Body of pancreas (tissue), 4 donors: ENCODE measurements around the gene NR2C2. TPM values are rescaled to one million over a fixed set of nuclear protein-coding genes. Genes with fewer than 3 reads are reported as not detected.

Experiments
- ATAC-seq: fragments of 150-250 bp; one replicate; pipeline ENCODE4 v1.9.1; 2016
- DNase-seq, 4 donors: peaks; one replicate each; pipeline ENCODE4 v3.0.0-alpha.2; 2019
- H3K27ac ChIP-seq, 4 donors: fragments of 200-600 bp; sonication (generic); 1 replicate in 3 of 4; 2 replicates in 1 of 4; pipeline versions ENCODE4 v1.5.1 to v1.6.1; 2016 to 2019; ENCODE audit warnings: mild to moderate bottlenecking in 1 of 4, mixed read lengths in 1 of 4, moderate library complexity in 1 of 4
- H3K27me3 ChIP-seq, 2 donors: fragments of 200-600 bp; sonication (generic); one replicate each; pipeline ENCODE4 v1.6.0; 2016; ENCODE audit warnings: mild to moderate bottlenecking in 1 of 2
- H3K36me3 ChIP-seq, 2 donors: fragments of 200-600 bp; sonication (generic); replicated peaks in 1 of 2; 2 replicates each; pipeline ENCODE4 v1.5.1; 2016; ENCODE audit warnings: low read depth in 2 of 2; ENCODE audit not compliant: insufficient read depth in 1 of 2
- H3K4me1 ChIP-seq: fragments of 200-600 bp; sonication (generic); one replicate; pipeline ENCODE4 v1.6.0; 2016
- H3K4me3 ChIP-seq, 2 donors: fragments of 200-600 bp; sonication (generic); 1 replicate in 1 of 2; 2 replicates in 1 of 2; pipeline ENCODE4 v1.5.1; 2016 to 2019
- H3K9me3 ChIP-seq, 3 donors: fragments of 200-600 bp; sonication (generic); 1 replicate in 2 of 3; 2 replicates in 1 of 3; pipeline ENCODE4 v1.5.1; 2016
- CTCF ChIP-seq, 7 experiments: fragments of 450-650 bp in 4 of 7; fragments of 200-600 bp in 3 of 7; sonication (generic) in 3 of 7; IDR thresholded peaks; one replicate each; pipeline ENCODE4 v1.5.1; 2016 to 2019; ENCODE audit warnings: antibody characterized with exemption in 7 of 7
- POLR2A ChIP-seq, 3 donors: fragments of 450-650 bp; IDR thresholded peaks; one replicate each; pipeline ENCODE4 v1.6.1; 2016; ENCODE audit warnings: antibody characterized with exemption in 3 of 3, mild to moderate bottlenecking in 2 of 3
- WGBS, 2 donors: methylation state at CpG; one replicate each; pipeline ENCODE4 v1.1.5; 2017; 5-methylcytosine and 5-hydroxymethylcytosine counted together
- intact Hi-C: fragments of 100-400 bp; cut with DNase I; formaldehyde crosslinking; loops from one replicate; pipeline ENCODE4 v1.15.1; 2023
- total RNA-seq, 2 donors: library from RNA; depleted of rRNA; stranded (reverse); fragments of >200 nt; gene quantifications; one replicate each; pipeline ENCODE4 v1.1.0, GENCODE V29; 2016

Gene NR2C2
- total RNA-seq, 2 donors from 2014 or later: 16.9 to 22.1 TPM

DNA sequence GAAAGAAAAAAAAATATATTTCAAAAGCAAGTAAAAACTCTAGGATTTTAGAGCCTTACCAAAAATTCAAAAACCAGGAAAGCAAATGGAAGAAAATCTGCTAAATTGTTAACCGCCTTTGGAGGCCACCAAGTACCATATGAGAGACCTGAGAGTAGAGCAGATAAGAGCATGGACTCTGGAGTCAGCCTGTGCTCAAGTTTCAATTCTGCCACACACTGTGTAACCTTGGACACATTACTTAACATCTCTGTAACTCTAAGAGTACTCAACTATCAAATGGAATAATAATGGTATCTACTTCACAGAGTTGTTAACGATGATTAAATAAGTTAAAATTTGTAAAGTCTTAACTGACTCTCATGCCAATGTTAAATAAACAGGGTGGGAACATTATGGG lies 138.9 kb downstream of the NR2C2 start:
- H3K4me3 ChIP-seq: no peak overlapping the region
- intact Hi-C loops: no loop called here
- TF ChIP-seq POLR2A (IDR thresholded peaks at IDR 0.05) (no peak), CTCF (IDR thresholded peaks at IDR 0.05) (no peak)
- H3K9me3 ChIP-seq: no peaks in the 10 kb centered on the region
- H3K4me1 ChIP-seq: no peaks in the 10 kb centered on the region
- 95 to 97% methylated on average over 2 of the region's 2 CpGs for WGBS, 2 donors
- H3K27me3 ChIP-seq: no peaks in the 10 kb centered on the region
- DNase-seq (no peak), ATAC-seq (no peak)
- peaks cover 0 to 36% of the 10 kb centered on the region in 2 donors for H3K36me3 ChIP-seq
- no peak overlapping the region for H3K27ac ChIP-seq

DNA sequence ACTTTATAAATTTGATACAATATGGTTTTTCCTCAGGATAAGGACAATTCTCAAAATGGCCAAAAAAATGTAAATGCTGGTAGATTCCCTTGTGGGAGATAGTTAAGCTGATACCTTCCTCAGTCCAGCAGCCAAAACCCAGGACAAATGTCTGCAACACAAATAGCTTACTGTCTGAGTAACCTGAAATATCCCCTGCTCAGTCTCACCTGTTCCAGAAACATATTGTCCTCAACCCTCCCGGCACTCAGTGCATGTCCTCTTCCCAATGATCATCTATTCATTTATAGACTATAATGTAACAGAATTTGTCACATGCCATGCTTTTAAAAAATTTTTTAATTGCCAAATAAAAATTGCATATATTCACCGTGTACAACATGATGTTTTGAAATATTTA lies 139.3 kb downstream of the NR2C2 start:
- Histone ChIP-seq H3K4me3 (no peak overlapping the region), H3K9me3 (no peaks in the 10 kb centered on the region), H3K4me1 (no peaks in the 10 kb centered on the region), H3K27me3 (no peaks in the 10 kb centered on the region), H3K36me3 (peaks cover 0 to 36% of the 10 kb centered on the region in 2 donors), H3K27ac (no peak overlapping the region)
- ATAC-seq (no peak), DNase-seq (no peak)
- intact Hi-C loops: no loop called here
- no peak for TF ChIP-seq POLR2A (IDR thresholded peaks at IDR 0.05)
- TF ChIP-seq CTCF (IDR thresholded peaks at IDR 0.05): no peak
- WGBS, 2 donors: 85 to 93% methylated on average over 2 of the region's 2 CpGs

DNA sequence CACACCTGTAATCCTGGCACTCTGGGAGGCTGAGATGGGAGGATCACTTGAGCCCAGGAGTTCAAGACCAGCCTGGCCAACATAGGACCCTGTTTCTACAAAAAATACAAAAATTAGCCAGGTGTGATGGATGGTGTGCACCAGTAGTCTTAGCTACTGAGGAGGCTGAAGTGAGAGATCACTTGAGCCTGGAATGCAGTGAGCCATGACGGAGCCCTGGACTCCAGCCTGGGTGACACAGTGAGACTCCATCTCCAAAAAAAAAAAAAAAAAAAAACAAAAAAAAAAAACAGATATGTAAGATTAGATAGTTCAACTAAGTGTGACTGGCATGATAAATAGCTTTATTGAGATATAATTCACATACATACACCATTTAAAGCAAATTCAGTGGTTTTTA lies 141.8 kb downstream of the NR2C2 start:
- ATAC-seq: no peak
- 91 to 100% methylated on average over 1 of the region's 1 CpG for WGBS, 2 donors
- no peaks in the 10 kb centered on the region for H3K9me3 ChIP-seq
- no peak overlapping the region for H3K27ac ChIP-seq
- TF ChIP-seq POLR2A (IDR thresholded peaks at IDR 0.05): no peak
- no peaks in the 10 kb centered on the region for H3K27me3 ChIP-seq
- DNase-seq: no peak
- intact Hi-C loops: no loop called here
- H3K4me3 ChIP-seq: no peak overlapping the region
- peaks cover 0 to 26% of the 10 kb centered on the region in 2 donors for H3K36me3 ChIP-seq
- no peaks in the 10 kb centered on the region for H3K4me1 ChIP-seq

- no peak for DNase-seq
- TF ChIP-seq CTCF (IDR thresholded peaks at IDR 0.05) (no peak), POLR2A (IDR thresholded peaks at IDR 0.05) (no peak)
Measured at GRCh38 chr3:15091575-15091974, 144.2 kb downstream of the NR2C2 start.

DNA sequence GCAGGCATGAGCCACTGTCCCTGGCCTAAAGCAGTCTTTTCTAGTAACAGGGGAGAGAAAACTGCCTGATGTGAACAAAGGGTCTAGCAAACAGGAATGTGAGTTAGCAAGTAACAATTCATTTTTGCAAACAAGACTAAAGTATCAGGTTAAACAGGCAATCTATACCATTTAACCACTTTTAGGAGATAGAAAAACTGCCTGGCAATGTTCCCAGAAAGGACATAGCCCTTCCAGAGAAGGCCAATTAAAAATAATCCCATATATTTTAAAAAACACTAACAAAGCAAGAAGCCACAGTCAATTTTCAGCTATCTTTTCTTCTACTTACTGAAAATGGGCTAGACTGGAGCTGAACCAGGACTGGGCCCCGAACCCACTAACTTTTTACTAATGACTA lies 145.3 kb downstream of the NR2C2 start:
- intact Hi-C loops: no loop called here
- WGBS, 2 donors: 93 to 97% methylated on average over 1 of the region's 1 CpG
- H3K36me3 ChIP-seq: peaks cover 0 to 16% of the 10 kb centered on the region in 2 donors

More at GRCh38 chr3:15091575-15091974, 144.2 kb downstream of the NR2C2 start:
- Histone ChIP-seq H3K27me3 (no peaks in the 10 kb centered on the region), H3K27ac (no peak overlapping the region), H3K4me3 (no peak overlapping the region), H3K9me3 (no peaks in the 10 kb centered on the region), H3K4me1 (no peaks in the 10 kb centered on the region), H3K36me3 (peaks cover 0 to 18% of the 10 kb centered on the region in 2 donors)
- no peak for ATAC-seq
- intact Hi-C loops: no loop called here
- 79 to 87% methylated on average over 5 of the region's 5 CpGs for WGBS, 2 donors

More for the DNA sequence above, 145.3 kb downstream of the NR2C2 start:
- no peak overlapping the region for H3K27ac ChIP-seq
- H3K4me3 ChIP-seq: no peak overlapping the region
- ATAC-seq (no peak), DNase-seq (no peak)
- H3K27me3 ChIP-seq: no peaks in the 10 kb centered on the region
- TF ChIP-seq CTCF (IDR thresholded peaks at IDR 0.05): no peak
- H3K4me1 ChIP-seq: peaks cover 2% of the 10 kb centered on the region
- no peaks in the 10 kb centered on the region for H3K9me3 ChIP-seq
